ENCODE results near the gene RANBP3L.

The RANBP3L gene

GRCh38 chr5:36281626-36282025 is 20.1 kb downstream of the RANBP3L start:
- in situ Hi-C loops (cut with MboI; ENCODE audit: low sequenced_read_pairs, unreplicated experiment): no loop called here
- DNase-seq (ENCODE audit: low spot score): no peak

GRCh38 chr5:36279054-36279698 is 22.5 kb downstream of the RANBP3L start:
- no peak for TF ChIP-seq CTCF (IDR thresholded peaks at IDR 0.05; ENCODE audit: borderline replicate concordance, control extremely low read depth, extremely low read depth, insufficient read depth, missing control alignments)
- in situ Hi-C loops (cut with MboI; ENCODE audit: low sequenced_read_pairs, unreplicated experiment): no loop called here
- no peak for DNase-seq (ENCODE audit: low spot score)

More at GRCh38 chr5:36281626-36282025, 20.1 kb downstream of the RANBP3L start:
- no peak for TF ChIP-seq CTCF (IDR thresholded peaks at IDR 0.05; ENCODE audit: borderline replicate concordance, control extremely low read depth, extremely low read depth, insufficient read depth, missing control alignments)

GRCh38 chr5:36277521-36278176 is 24.1 kb downstream of the RANBP3L start:
- no peak for DNase-seq (ENCODE audit: low spot score)
- in situ Hi-C loops (cut with MboI; ENCODE audit: low sequenced_read_pairs, unreplicated experiment): no loop called here
- no peak for TF ChIP-seq CTCF (IDR thresholded peaks at IDR 0.05; ENCODE audit: borderline replicate concordance, control extremely low read depth, extremely low read depth, insufficient read depth, missing control alignments)

DNA sequence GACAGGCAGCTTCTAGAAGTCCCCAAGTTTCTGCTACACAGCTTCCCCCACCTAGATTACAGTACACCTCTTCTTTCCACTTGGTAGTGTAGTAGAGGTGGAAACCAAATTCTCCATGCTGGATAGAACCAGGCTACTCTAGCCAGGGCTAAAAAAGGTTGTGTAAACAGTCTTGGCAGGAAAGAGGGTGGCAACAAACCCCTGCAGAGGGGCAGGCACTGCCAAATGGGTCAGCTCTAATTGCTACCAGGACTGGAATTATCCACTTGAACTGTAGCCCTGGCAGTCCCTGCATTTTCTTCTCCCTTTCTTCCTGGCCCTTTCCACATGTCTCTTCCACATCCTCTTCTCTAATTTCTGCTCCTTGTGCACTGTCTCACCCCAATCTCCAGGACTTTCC is 24.8 kb downstream of the RANBP3L start:
- DNase-seq (ENCODE audit: low spot score): no peak
- in situ Hi-C loops (cut with MboI; ENCODE audit: low sequenced_read_pairs, unreplicated experiment): no loop called here
- no peak for TF ChIP-seq CTCF (IDR thresholded peaks at IDR 0.05; ENCODE audit: borderline replicate concordance, control extremely low read depth, extremely low read depth, insufficient read depth, missing control alignments)

DNA sequence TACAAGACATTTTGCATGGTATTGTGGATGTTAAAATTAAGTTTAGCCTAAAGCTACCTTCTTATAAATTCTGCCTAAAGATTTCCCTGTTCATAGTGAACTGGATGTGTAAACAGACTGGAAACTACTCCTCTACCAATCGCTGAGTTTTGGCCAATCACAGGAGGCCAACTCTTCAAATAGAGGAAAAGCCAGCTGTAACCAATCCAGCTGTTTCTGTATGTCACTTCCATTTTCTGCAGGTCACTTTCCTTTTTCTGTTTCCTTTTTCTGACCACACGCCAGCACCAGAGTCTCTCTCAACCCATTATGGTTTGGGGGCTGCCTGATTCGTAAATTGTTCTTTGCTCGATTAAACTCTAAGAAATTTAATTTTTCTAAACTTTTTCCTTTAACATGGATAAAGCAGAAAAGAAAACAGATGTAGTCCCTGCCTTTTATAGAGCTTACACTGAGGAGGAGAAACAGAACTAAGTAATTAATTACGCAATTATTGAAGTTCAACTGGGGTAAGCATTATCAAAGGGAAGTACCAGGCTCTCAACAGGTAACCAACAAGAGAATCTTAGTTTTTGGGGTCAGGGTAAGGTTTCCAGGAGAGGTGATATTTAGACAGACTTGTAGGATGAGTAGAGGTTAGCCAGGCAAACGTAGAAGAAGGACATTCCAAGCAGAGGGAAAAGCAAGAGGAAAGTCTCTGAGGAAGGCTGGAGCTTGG is 27.7 kb downstream of the RANBP3L start:
- no peak for TF ChIP-seq CTCF (IDR thresholded peaks at IDR 0.05; ENCODE audit: borderline replicate concordance, control extremely low read depth, extremely low read depth, insufficient read depth, missing control alignments)
- DNase-seq (ENCODE audit: low spot score): no peak
- in situ Hi-C loops (cut with MboI; ENCODE audit: low sequenced_read_pairs, unreplicated experiment): no loop called here

GRCh38 chr5:36272136-36272690 is 29.5 kb downstream of the RANBP3L start:
- in situ Hi-C loops (cut with MboI; ENCODE audit: low sequenced_read_pairs, unreplicated experiment): no loop called here
- no peak for TF ChIP-seq CTCF (IDR thresholded peaks at IDR 0.05; ENCODE audit: borderline replicate concordance, control extremely low read depth, extremely low read depth, insufficient read depth, missing control alignments)
- no peak for DNase-seq (ENCODE audit: low spot score)

Data from GM13976 (cell line).